Measurements from ENCODE around the gene ARFGEF2. TPM values are rescaled to one million over a fixed set of nuclear protein-coding genes. Genes with fewer than 3 reads are reported as not detected.

Gene ARFGEF2
- total and polyA plus RNA-seq, 2 of the 8 experiments (the other 6 are each of a cell fraction or from before 2014, with no cell fraction given) = 8.1 to 21.8 TPM

DNA sequence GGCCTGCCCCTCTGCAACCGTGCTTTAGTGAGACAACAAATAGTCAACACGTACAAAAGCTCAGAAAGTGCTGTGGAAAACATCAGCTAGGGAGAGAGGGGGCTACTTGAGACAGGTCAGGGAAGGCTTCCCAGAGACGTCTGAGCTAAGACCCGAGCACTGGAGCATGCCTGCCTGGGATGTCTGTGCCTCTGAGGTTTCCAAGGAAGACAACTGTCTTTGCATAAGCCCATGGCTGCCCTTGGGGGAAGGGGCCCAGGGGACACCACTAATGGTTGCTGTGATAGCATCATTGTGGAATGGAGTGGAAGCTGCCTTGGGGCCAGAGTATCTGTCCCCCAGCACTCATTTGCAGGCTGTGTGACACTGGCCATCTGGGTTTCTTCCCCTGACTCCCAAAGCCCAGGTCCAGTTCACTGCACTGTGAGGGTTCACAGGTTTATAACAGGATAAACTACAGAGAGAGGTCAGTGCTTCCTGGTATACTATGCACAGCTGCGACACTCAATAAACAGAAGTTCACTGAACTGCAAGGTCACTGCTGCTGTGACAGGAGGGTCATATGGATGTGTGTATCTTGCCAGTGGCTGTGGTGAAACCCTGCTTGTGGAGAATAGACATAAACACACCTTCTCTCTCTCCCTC lies 1.5 kb upstream of the ARFGEF2 start (continued):
- no peak for TF ChIP-seq RNF2 (IDR thresholded peaks at IDR 0.05; ENCODE audit: borderline replicate concordance, low read depth, low read length, missing control alignments, poor library complexity, severe bottlenecking)

Data from H1 (cell line).